Lung (tissue), 12 donors: ENCODE results near the gene SCAMP4. TPM values are rescaled to one million over a fixed set of nuclear protein-coding genes. Genes with fewer than 3 reads are reported as not detected.

Source experiments
- ATAC-seq: fragments of 200-7000 bp; cut with Tn5 transposase; one replicate; pipeline ENCODE4 v1.9.1; 2020; ENCODE audit warnings: moderate number of reproducible peaks; ENCODE audit not compliant: insufficient read depth, low FRiP score
- DNase-seq, 3 donors: peaks; one replicate each; pipeline ENCODE4 v3.0.0-alpha.2; 2013 to 2017
- H3K27ac ChIP-seq, 2 donors: one replicate each; pipeline ENCODE4 v1.5.1; 2013; ENCODE audit warnings: mild to moderate bottlenecking in 2 of 2, moderate library complexity in 2 of 2, control low read depth in 1 of 2, inconsistent platforms in 1 of 2, low read depth in 1 of 2, low read length in 1 of 2
- H3K27me3 ChIP-seq, 3 donors: one replicate each; pipeline ENCODE4 v1.5.1; 2013; ENCODE audit warnings: low read length in 2 of 3; ENCODE audit not compliant: control insufficient read depth in 3 of 3, insufficient read depth in 3 of 3
- H3K36me3 ChIP-seq, 4 donors: one replicate each; pipeline ENCODE4 v1.5.1; 2013; ENCODE audit warnings: low read length in 4 of 4, mild to moderate bottlenecking in 1 of 4, moderate library complexity in 1 of 4; ENCODE audit not compliant: control insufficient read depth in 4 of 4, insufficient read depth in 4 of 4
- H3K4me1 ChIP-seq, 5 donors: one replicate each; pipeline ENCODE4 v1.5.1; 2013; ENCODE audit warnings: low read length in 5 of 5, mild to moderate bottlenecking in 2 of 5, moderate library complexity in 1 of 5; ENCODE audit not compliant: control insufficient read depth in 5 of 5, insufficient read depth in 5 of 5
- H3K4me3 ChIP-seq: one replicate; pipeline ENCODE4 v1.5.1; 2013; ENCODE audit warnings: mild to moderate bottlenecking, control low read depth, moderate library complexity
- H3K9ac ChIP-seq, 2 donors: one replicate each; pipeline ENCODE4 v1.5.1; 2013; ENCODE audit warnings: low read length in 2 of 2, control low read depth in 1 of 2; ENCODE audit not compliant: insufficient read depth in 1 of 2
- H3K9me3 ChIP-seq, 4 donors: one replicate each; pipeline ENCODE4 v1.5.1; 2013; ENCODE audit warnings: low read length in 3 of 4, mild to moderate bottlenecking in 1 of 4, moderate library complexity in 1 of 4; ENCODE audit not compliant: control insufficient read depth in 4 of 4, insufficient read depth in 3 of 4
- CTCF ChIP-seq: IDR thresholded peaks from 2 replicates; pipeline ENCODE4 v1.5.1; 2012; ENCODE audit warnings: mild to moderate bottlenecking; ENCODE audit errors: control extremely low read depth, extremely low read depth
- WGBS, 2 donors: extraction: QIAGEN DNeasy Blood & Tissue Kit; methylation state at CpG; one replicate each; pipeline ENCODE4 v1.1.7; 2013; 5-methylcytosine and 5-hydroxymethylcytosine counted together
- polyA plus RNA-seq, 2 donors: library from polyadenylated mRNA; stranded (reverse); fragments of 200-250 nt; gene quantifications; one replicate each; pipeline ENCODE4 v1.2.1, GENCODE V29; 2013
- total RNA-seq, 2 donors: library from RNA; depleted of rRNA in 1 of 2; stranded (reverse); fragments of >200 nt in 1 of 2; gene quantifications; one replicate each; pipeline ENCODE4 v1.2.1, GENCODE V29; 2014 to 2021
- donor health status: control.
- donor health status: control.
- donor health status: Bipolar disorder and iron deficiency.
- donor health status: healthy.
- donor health status: DM: yes; HTN: yes; CAD: no.

Gene SCAMP4
- total and polyA plus RNA-seq, 4 donors: 45.7 to 86.6 (median 56.2) TPM

- H3K27ac ChIP-seq: peak overlapping the region in 1 of 2 donors; percentile 66
Measured at GRCh38 chr19:1906985-1907562, 1.9 kb downstream of the SCAMP4 start.

GRCh38 chr19:1907563-1908363, 2.6 kb downstream of the SCAMP4 start:
- no peak for DNase-seq
- Histone ChIP-seq H3K27ac (peak overlapping the region in 1 of 2 donors; percentile 66), H3K4me3 (no peak overlapping the region), H3K4me1 (peaks cover 0 to 18% (median 2%) of the 10 kb centered on the region in 5 donors), H3K27me3 (no peaks in the 10 kb centered on the region), H3K9ac (peak overlapping the region in 1 of 2 donors; percentile 11), H3K9me3 (no peaks in the 10 kb centered on the region), H3K36me3 (peaks cover 0 to 16% (median under 1%) of the 10 kb centered on the region in 4 donors)
- ATAC-seq: no peak
- WGBS, 2 donors: 67 to 80% methylated on average over 43 of the region's 43 CpGs
- no peak for TF ChIP-seq CTCF

More at GRCh38 chr19:1906985-1907562, 1.9 kb downstream of the SCAMP4 start:
- Histone ChIP-seq H3K4me3 (no peak overlapping the region), H3K4me1 (peaks cover 0 to 18% (median 2%) of the 10 kb centered on the region in 5 donors), H3K9ac (no peak overlapping the region), H3K9me3 (no peaks in the 10 kb centered on the region), H3K27me3 (no peaks in the 10 kb centered on the region), H3K36me3 (peaks cover 0 to 9% (median 0%) of the 10 kb centered on the region in 4 donors)
- no peak for TF ChIP-seq CTCF
- WGBS, 2 donors: 97% methylated on average over 10 of the region's 10 CpGs
- DNase-seq (no peak), ATAC-seq (no peak)

- Histone ChIP-seq H3K36me3 (peaks cover 0 to 21% (median 3%) of the 10 kb centered on the region in 4 donors), H3K27ac (peak overlapping the region in 1 of 2 donors; percentile 66), H3K27me3 (no peaks in the 10 kb centered on the region), H3K9ac (no peak overlapping the region), H3K4me1 (peaks cover 0 to 18% (median 2%) of the 10 kb centered on the region in 5 donors), H3K9me3 (no peaks in the 10 kb centered on the region), H3K4me3 (no peak overlapping the region)
- WGBS, 2 donors: 88 to 92% methylated on average over 13 of the region's 13 CpGs
- no peak for TF ChIP-seq CTCF
- no peak for ATAC-seq
- DNase-seq: no peak
Measured at GRCh38 chr19:1908364-1908678, 3.1 kb downstream of the SCAMP4 start.
